ENCODE measurements around the gene SYNGR2.

DNA sequence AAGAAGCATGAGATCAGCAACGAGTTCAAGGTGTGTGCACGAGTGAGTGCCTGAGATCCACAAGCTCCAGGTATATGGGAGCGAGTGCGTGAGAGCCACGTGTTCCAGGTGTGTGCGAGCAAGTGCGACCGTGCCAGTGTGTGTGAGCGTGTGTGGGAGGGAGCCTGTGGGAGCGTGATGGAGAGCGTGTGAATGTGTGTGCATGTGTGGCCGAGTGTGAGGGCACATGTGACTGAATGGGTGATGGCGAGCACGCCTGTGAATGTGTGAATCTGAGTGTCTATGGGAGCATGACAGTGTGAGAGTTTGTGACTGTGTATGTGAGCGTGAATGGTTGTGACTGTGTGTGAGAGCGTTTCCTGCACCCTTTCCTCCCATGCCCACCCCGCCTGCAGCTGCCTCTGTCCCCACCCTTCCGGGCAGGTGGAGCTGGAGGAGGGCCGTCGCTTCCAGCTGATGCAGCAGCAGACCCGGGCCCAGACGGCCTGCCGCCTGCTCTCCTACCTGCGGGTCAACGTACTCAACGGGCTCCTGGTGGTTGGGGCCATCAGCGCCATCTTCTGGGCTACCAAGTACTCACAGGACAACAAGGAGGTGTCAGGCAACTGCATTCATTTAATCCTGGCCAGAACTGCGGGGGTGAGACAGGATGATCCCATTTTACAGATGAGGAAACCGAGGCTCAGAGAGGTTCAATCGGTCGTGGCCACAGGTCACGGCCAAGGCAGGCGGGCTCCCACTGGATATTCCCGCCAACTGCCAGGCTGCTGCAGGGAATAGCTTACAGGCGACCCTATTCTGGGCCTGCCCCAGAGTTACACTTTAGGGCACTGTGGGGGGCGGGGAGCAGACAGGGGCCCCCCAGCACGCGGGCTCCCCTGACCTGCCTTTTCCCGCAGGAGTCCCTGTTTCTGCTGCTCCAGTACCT lies 34.1 kb upstream of the SYNGR2 start:
- TF ChIP-seq, protein P1, sequence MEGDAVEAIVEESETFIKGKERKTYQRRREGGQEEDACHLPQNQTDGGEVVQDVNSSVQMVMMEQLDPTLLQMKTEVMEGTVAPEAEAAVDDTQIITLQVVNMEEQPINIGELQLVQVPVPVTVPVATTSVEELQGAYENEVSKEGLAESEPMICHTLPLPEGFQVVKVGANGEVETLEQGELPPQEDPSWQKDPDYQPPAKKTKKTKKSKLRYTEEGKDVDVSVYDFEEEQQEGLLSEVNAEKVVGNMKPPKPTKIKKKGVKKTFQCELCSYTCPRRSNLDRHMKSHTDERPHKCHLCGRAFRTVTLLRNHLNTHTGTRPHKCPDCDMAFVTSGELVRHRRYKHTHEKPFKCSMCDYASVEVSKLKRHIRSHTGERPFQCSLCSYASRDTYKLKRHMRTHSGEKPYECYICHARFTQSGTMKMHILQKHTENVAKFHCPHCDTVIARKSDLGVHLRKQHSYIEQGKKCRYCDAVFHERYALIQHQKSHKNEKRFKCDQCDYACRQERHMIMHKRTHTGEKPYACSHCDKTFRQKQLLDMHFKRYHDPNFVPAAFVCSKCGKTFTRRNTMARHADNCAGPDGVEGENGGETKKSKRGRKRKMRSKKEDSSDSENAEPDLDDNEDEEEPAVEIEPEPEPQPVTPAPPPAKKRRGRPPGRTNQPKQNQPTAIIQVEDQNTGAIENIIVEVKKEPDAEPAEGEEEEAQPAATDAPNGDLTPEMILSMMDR (IDR thresholded peaks at IDR 0.05), result peak; percentile 40 to 68 (median 62)
- no peak for TF ChIP-seq POLR2A (IDR thresholded peaks at IDR 0.05)

Data from upper lobe of left lung (tissue), 4 donors.